Neural cell (in vitro differentiated cells): Measurements from ENCODE around the gene NOL3. TPM values are rescaled to one million over a fixed set of nuclear protein-coding genes. Genes with fewer than 3 reads are reported as not detected.

Experiments used
- H2AFZ ChIP-seq: fragments of 200-600, 300-800 bp; sonication (generic), shearing (Covaris generic); 2 replicates; pipeline ENCODE4 v1.6.0; 2014; ENCODE audit warnings: low read depth, mild to moderate bottlenecking, antibody characterized with exemption, low read length, moderate library complexity
- H3F3A ChIP-seq: fragments of 200-600 bp; shearing (Covaris generic); 2 replicates; pipeline ENCODE4 v1.6.1; 2016; ENCODE audit warnings: mild to moderate bottlenecking, moderate library complexity, mixed read lengths, antibody characterized with exemption, low read length; ENCODE audit not compliant: insufficient read depth, poor library complexity, severe bottlenecking
- H3K27ac ChIP-seq: fragments of 200-600, 300-800 bp; sonication (generic), shearing (Covaris generic); 2 replicates; pipeline ENCODE4 v1.5.1; 2014; ENCODE audit warnings: mild to moderate bottlenecking, low read length, moderate library complexity
- H3K27me3 ChIP-seq: fragments of 300-800, 200-600 bp; sonication (generic), shearing (Covaris generic); 2 replicates; pipeline ENCODE4 v1.6.0; 2014; ENCODE audit warnings: mild to moderate bottlenecking, low read depth, low read length, moderate library complexity; ENCODE audit not compliant: insufficient read depth
- H3K36me3 ChIP-seq: fragments of 300-800, 200-600 bp; sonication (generic), shearing (Covaris generic); 2 replicates; pipeline ENCODE4 v1.5.1; 2014; ENCODE audit warnings: mild to moderate bottlenecking, antibody characterized with exemption, low read length, moderate library complexity; ENCODE audit not compliant: insufficient read depth
- H3K4me2 ChIP-seq: fragments of 300-800, 200-600 bp; sonication (generic), shearing (Covaris generic); 2 replicates; pipeline ENCODE4 v1.6.0; 2014; ENCODE audit warnings: mild to moderate bottlenecking, low read length
- H3K4me3 ChIP-seq: fragments of 300-800, 200-600 bp; sonication (generic), shearing (Covaris generic); 2 replicates; pipeline ENCODE4 v1.5.1; 2014; ENCODE audit warnings: mild to moderate bottlenecking, low read length, moderate library complexity
- H3K79me2 ChIP-seq: fragments of 200-600 bp; shearing (Covaris generic); replicated peaks from 2 replicates; pipeline ENCODE4 v1.6.0; 2014; ENCODE audit warnings: mild to moderate bottlenecking, low read length, moderate library complexity; ENCODE audit not compliant: insufficient read depth
- H3K9ac ChIP-seq: fragments of 300-800, 200-600 bp; sonication (generic), shearing (Covaris generic); 2 replicates; pipeline ENCODE4 v1.6.1; 2016; ENCODE audit warnings: mild to moderate bottlenecking, low read length, mixed read lengths
- H3K9me2 ChIP-seq: fragments of 200-600 bp; shearing (Covaris generic); 2 replicates; pipeline ENCODE4 v1.6.1; 2016; ENCODE audit warnings: mild to moderate bottlenecking, low read length, mixed read lengths; ENCODE audit not compliant: insufficient read depth
- H3K9me3 ChIP-seq: fragments of 200-600, 300-800 bp; sonication (generic), shearing (Covaris generic); 2 replicates; pipeline ENCODE4 v1.6.1; 2016; ENCODE audit warnings: mild to moderate bottlenecking, mixed run types, low read length, moderate library complexity, mixed read lengths
- H4K20me1 ChIP-seq: fragments of 200-600 bp; shearing (Covaris generic); 2 replicates; pipeline ENCODE4 v1.6.1; 2016; ENCODE audit warnings: mild to moderate bottlenecking, mixed run types; ENCODE audit not compliant: insufficient read depth
- CTCF ChIP-seq: fragments of 450-650 bp; IDR thresholded peaks from 2 replicates; pipeline ENCODE4 v1.5.1; 2014; ENCODE audit warnings: antibody characterized with exemption, mild to moderate bottlenecking, moderate library complexity; ENCODE audit not compliant: poor library complexity, severe bottlenecking
- EP300 ChIP-seq: fragments of 450-650 bp; conservative IDR thresholded peaks from 2 replicates; pipeline ENCODE4 v1.6.1; 2014; ENCODE audit warnings: antibody characterized with exemption, mild to moderate bottlenecking, moderate library complexity; ENCODE audit not compliant: poor library complexity, severe bottlenecking
- EZH2 ChIP-seq: fragments of 200-600, 300-800 bp; shearing (Covaris generic), sonication (generic); IDR thresholded peaks from 2 replicates; pipeline ENCODE4 v1.6.1; 2014; ENCODE audit warnings: antibody characterized with exemption, low read length, borderline replicate concordance, mild to moderate bottlenecking; ENCODE audit not compliant: insufficient read depth, poor library complexity, severe bottlenecking
- MXI1 ChIP-seq: fragments of 450-650 bp; conservative IDR thresholded peaks from 2 replicates; pipeline ENCODE4 v1.6.1; 2014; ENCODE audit warnings: antibody characterized with exemption, mild to moderate bottlenecking; ENCODE audit not compliant: poor library complexity, severe bottlenecking
- POLR2AphosphoS5 ChIP-seq: IDR thresholded peaks from 2 replicates; pipeline ENCODE4 v1.6.1; 2012
- RAD21 ChIP-seq: fragments of 450-650 bp; conservative IDR thresholded peaks from 2 replicates; pipeline ENCODE4 v1.6.1; 2014; ENCODE audit warnings: antibody characterized with exemption, mild to moderate bottlenecking, moderate library complexity
- REST ChIP-seq: IDR thresholded peaks from 2 replicates; pipeline ENCODE4 v1.6.1; 2012; ENCODE audit warnings: borderline replicate concordance
- SMC3 ChIP-seq: fragments of 450-650 bp; conservative IDR thresholded peaks from 2 replicates; pipeline ENCODE4 v1.6.1; 2014; ENCODE audit warnings: antibody characterized with exemption, mild to moderate bottlenecking, moderate library complexity; ENCODE audit not compliant: poor library complexity
- TAF1 ChIP-seq: IDR thresholded peaks from 2 replicates; pipeline ENCODE4 v1.6.1; 2012; ENCODE audit warnings: low read depth
- polyA plus RNA-seq: library from polyadenylated mRNA; depleted of rRNA; stranded (reverse); fragments of >200 nt; gene quantifications from 2 replicates; pipeline ENCODE4 v1.2.3, GENCODE V29; 2014

NOL3 gene
- polyA plus RNA-seq, 1 donor from 2014 or later: 8.4 TPM

GRCh38 chr16:67192781-67193361, 22.5 kb downstream of the NOL3 start:
- Histone ChIP-seq H3K79me2 (peaks cover 15% of the 10 kb centered on the region), H2AFZ (peak overlapping the region; percentile 52), H3F3A (no peaks in the 10 kb centered on the region), H4K20me1 (no peaks in the 10 kb centered on the region), H3K4me2 (peak overlapping the region; percentile 86), H3K36me3 (no peaks in the 10 kb centered on the region), H3K27me3 (no peaks in the 10 kb centered on the region), H3K4me3 (peak overlapping the region; percentile 100), H3K9ac (peak overlapping the region; percentile 89), H3K9me2 (no peaks in the 10 kb centered on the region), H3K9me3 (no peaks in the 10 kb centered on the region), H3K27ac (peak overlapping the region; percentile 48)
- no peak for TF ChIP-seq REST
- TF ChIP-seq SMC3: no peak
- no peak for TF ChIP-seq TAF1
- TF ChIP-seq EZH2: no peak
- no peak for TF ChIP-seq CTCF
- no peak for TF ChIP-seq MXI1
- TF ChIP-seq RAD21: no peak
- TF ChIP-seq POLR2AphosphoS5: no peak
- no peak for TF ChIP-seq EP300

GRCh38 chr16:67193536-67193935, 23.2 kb downstream of the NOL3 start:
- Histone ChIP-seq H3F3A (no peaks in the 10 kb centered on the region), H3K9me2 (no peaks in the 10 kb centered on the region), H3K27me3 (no peaks in the 10 kb centered on the region), H2AFZ (no peak overlapping the region), H3K79me2 (peaks cover 15% of the 10 kb centered on the region), H3K9ac (peak overlapping the region; percentile 89), H3K9me3 (no peaks in the 10 kb centered on the region), H3K36me3 (no peaks in the 10 kb centered on the region), H3K4me2 (peak overlapping the region; percentile 86), H3K4me3 (peak overlapping the region; percentile 100), H4K20me1 (no peaks in the 10 kb centered on the region), H3K27ac (no peak overlapping the region)
- no peak for TF ChIP-seq EZH2
- no peak for TF ChIP-seq RAD21
- TF ChIP-seq CTCF: no peak
- no peak for TF ChIP-seq POLR2AphosphoS5
- TF ChIP-seq MXI1: no peak
- no peak for TF ChIP-seq SMC3
- TF ChIP-seq EP300: no peak
- no peak for TF ChIP-seq REST
- no peak for TF ChIP-seq TAF1
